A673 (cell line): ENCODE measurements around the gene ANKS1B. TPM values are rescaled to one million over a fixed set of nuclear protein-coding genes. Genes with fewer than 3 reads are reported as not detected.

Experiments
- BruUV-seq: library from RNA; stranded (reverse); fragments of 400-500 nt; replicated peaks from 2 replicates; lab custom pipeline; 2021; lab: Mats Ljungman, UMichigan
- CTCF ChIA-PET: fragments of 300-600 bp; sonication (Branson Sonifier 250); formaldehyde crosslinking; loops from one replicate; lab custom pipeline; 2022; ENCODE audit warnings: antibody characterized with exemption; lab: Charles Lee
- POLR2A ChIA-PET: fragments of 300-600 bp; sonication (Branson Sonifier 250); formaldehyde crosslinking; loops from one replicate; lab custom pipeline; 2022; ENCODE audit warnings: antibody characterized with exemption; ENCODE audit not compliant: low non-redundant PET; lab: Charles Lee
- DNase-seq: peaks from one replicate; pipeline ENCODE4 v3.0.0-alpha.2; 2015; ENCODE audit warnings: low spot score
- H3K27ac ChIP-seq: fragments of 200-600 bp; sonication (generic); 2 replicates; pipeline ENCODE4 v1.5.1; 2016; ENCODE audit warnings: mixed run types, low read depth, mild to moderate bottlenecking, mixed read lengths, antibody characterized with exemption, low read length; ENCODE audit not compliant: poor library complexity, severe bottlenecking
- H3K27me3 ChIP-seq: fragments of 200-600 bp; sonication (generic); replicated peaks from 2 replicates; pipeline ENCODE4 v1.6.1; 2017; ENCODE audit warnings: mixed run types, low read depth, mild to moderate bottlenecking, mixed read lengths, antibody characterized with exemption, low read length; ENCODE audit not compliant: insufficient read depth, poor library complexity
- H3K36me3 ChIP-seq: fragments of 200-600 bp; sonication (generic); 2 replicates; pipeline ENCODE4 v1.6.1; 2016; ENCODE audit warnings: mixed run types, mild to moderate bottlenecking, mixed read lengths, antibody characterized with exemption, low read length; ENCODE audit not compliant: insufficient read depth, poor library complexity, severe bottlenecking
- H3K4me1 ChIP-seq: fragments of 200-600 bp; sonication (generic); 2 replicates; pipeline ENCODE4 v1.6.1; 2017; ENCODE audit warnings: mixed run types, mild to moderate bottlenecking, mixed read lengths, antibody characterized with exemption, low read length; ENCODE audit not compliant: insufficient read depth, poor library complexity, severe bottlenecking
- H3K4me3 ChIP-seq: fragments of 200-600 bp; sonication (generic); 2 replicates; pipeline ENCODE4 v1.5.1; 2016; ENCODE audit warnings: low read depth, mixed run types, mild to moderate bottlenecking, mixed read lengths, low read length; ENCODE audit not compliant: poor library complexity, severe bottlenecking
- H3K9me3 ChIP-seq: fragments of 200-600 bp; sonication (generic); 2 replicates; pipeline ENCODE4 v1.6.1; 2016; ENCODE audit warnings: mixed run types, low read depth, mild to moderate bottlenecking, mixed read lengths, antibody characterized with exemption, low read length; ENCODE audit not compliant: poor library complexity, severe bottlenecking
- EZH2 ChIP-seq: fragments of 200-600 bp; sonication (generic); IDR thresholded peaks from 2 replicates; pipeline ENCODE4 v1.6.1; 2017; ENCODE audit warnings: borderline replicate concordance, low read depth, mild to moderate bottlenecking, mixed read lengths, antibody characterized with exemption, low read length; ENCODE audit not compliant: poor library complexity, severe bottlenecking
- intact Hi-C: fragments of 100-400 bp; cut with micrococcal nuclease; formaldehyde crosslinking; loops from one replicate; pipeline ENCODE4 v1.10.0; 2022; ENCODE audit not compliant: unreplicated experiment
- total RNA-seq: library from RNA; stranded (reverse); gene quantifications from 2 replicates; pipeline ENCODE4 v1.2.3, GENCODE V29; 2021
- TF ChIP-seq, protein P1 (sequence below): fragments of 300-800, 200-600 bp; sonication (generic); conservative IDR thresholded peaks from 2 replicates; pipeline ENCODE4 v1.5.1; 2017; ENCODE audit warnings: low read depth, mild to moderate bottlenecking, antibody characterized with exemption, low read length, moderate library complexity, mixed read lengths

ANKS1B gene
- total RNA-seq, 1 experiment from 2014 or later = 0.99 TPM

DNA sequence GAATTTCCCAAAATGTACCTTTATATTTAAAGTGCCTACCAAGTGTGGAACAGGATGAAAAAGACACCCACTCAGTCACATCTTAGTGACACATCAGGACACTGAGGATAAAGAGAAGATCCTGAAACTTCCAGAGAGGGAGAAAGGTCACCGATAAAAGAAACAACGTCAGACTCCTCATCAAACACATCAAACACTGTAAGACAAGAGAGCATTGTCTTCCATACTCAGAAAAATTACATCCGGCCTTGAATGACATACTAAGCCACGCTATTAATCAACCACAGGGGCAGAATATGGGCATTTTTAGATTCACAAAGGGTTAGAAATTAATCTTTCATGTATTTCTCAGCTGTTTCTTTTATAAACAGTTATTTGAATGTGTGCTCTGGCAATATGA, 849.4 kb downstream of the ANKS1B start:
- TF ChIP-seq EZH2 = no peak
- TF ChIP-seq, protein P1, sequence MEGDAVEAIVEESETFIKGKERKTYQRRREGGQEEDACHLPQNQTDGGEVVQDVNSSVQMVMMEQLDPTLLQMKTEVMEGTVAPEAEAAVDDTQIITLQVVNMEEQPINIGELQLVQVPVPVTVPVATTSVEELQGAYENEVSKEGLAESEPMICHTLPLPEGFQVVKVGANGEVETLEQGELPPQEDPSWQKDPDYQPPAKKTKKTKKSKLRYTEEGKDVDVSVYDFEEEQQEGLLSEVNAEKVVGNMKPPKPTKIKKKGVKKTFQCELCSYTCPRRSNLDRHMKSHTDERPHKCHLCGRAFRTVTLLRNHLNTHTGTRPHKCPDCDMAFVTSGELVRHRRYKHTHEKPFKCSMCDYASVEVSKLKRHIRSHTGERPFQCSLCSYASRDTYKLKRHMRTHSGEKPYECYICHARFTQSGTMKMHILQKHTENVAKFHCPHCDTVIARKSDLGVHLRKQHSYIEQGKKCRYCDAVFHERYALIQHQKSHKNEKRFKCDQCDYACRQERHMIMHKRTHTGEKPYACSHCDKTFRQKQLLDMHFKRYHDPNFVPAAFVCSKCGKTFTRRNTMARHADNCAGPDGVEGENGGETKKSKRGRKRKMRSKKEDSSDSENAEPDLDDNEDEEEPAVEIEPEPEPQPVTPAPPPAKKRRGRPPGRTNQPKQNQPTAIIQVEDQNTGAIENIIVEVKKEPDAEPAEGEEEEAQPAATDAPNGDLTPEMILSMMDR = no peak
- intact Hi-C loops = no loop called here
- no peak overlapping the region for H3K4me3 ChIP-seq
- ChIA-PET CTCF (no interaction called here), POLR2A (no interaction called here)
- no peak overlapping the region for H3K27ac ChIP-seq
- no peak for DNase-seq
- H3K9me3 ChIP-seq = no peaks in the 10 kb centered on the region
- no peaks in the 10 kb centered on the region for H3K27me3 ChIP-seq
- H3K4me1 ChIP-seq = peaks cover 17% of the 10 kb centered on the region
- no peaks in the 10 kb centered on the region for H3K36me3 ChIP-seq
- no TSS peak for BruUV-seq

DNA sequence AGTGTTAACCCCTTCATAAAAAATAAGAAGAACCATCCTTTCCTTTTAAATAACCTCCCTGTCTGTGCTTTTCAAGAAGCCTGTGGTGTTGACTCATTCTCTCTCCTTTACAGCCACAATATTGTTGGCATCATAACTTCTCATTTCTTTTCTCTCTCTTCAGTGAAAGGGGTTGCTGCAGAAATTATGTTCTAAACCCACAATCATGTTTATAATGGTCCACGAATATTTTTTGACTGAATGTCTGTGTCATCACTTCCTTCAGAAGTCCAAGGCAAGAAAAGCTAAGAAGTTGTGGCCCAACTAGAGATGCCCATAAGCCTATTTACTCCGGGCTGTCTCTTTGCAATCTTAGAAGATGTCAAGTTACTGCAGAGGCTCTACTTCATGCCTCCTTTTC, 851.3 kb downstream of the ANKS1B start:
- ChIA-PET CTCF (no interaction called here), POLR2A (no interaction called here)
- intact Hi-C loops = no loop called here

DNA sequence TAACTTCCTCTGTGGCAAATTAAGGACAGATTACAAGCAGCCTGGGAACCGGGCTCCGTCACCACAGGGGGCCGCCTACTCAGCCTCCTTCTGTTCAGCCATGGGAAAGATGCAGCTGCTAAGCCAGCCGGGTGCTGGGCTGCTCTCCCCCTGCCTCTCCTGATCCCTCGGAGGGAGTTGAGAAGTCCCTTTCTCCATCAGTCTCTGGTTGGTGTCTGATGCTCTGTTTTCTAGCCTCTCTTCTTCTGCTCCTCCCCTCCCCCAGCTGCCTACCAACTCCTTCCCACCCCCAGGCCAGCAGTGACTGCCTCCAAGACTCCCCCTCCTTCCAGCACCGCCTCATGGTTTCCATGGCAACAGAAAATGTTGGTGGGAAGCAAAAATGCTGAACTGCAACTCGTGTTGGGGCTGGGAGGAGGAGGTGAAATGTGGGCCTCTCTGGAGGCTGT, 853.0 kb downstream of the ANKS1B start:
- peak; percentile 96 for DNase-seq
- intact Hi-C loops = no loop called here
- no peaks in the 10 kb centered on the region for H3K36me3 ChIP-seq
- H3K4me3 ChIP-seq = no peak overlapping the region
- no peak for TF ChIP-seq EZH2
- TF ChIP-seq, protein P1 = no peak
- ChIA-PET CTCF (no interaction called here), POLR2A (no interaction called here)
- no peaks in the 10 kb centered on the region for H3K27me3 ChIP-seq
- BruUV-seq = no TSS peak
- peak overlapping the region; percentile 79 for H3K27ac ChIP-seq
- H3K4me1 ChIP-seq = peaks cover 21% of the 10 kb centered on the region
- H3K9me3 ChIP-seq = no peaks in the 10 kb centered on the region

More for the DNA sequence above, 851.3 kb downstream of the ANKS1B start:
- BruUV-seq = no TSS peak
- H3K27ac ChIP-seq = no peak overlapping the region
- peaks cover 21% of the 10 kb centered on the region for H3K4me1 ChIP-seq
- H3K36me3 ChIP-seq = no peaks in the 10 kb centered on the region
- no peaks in the 10 kb centered on the region for H3K27me3 ChIP-seq
- TF ChIP-seq EZH2 = no peak
- TF ChIP-seq, protein P1 = no peak
- no peak overlapping the region for H3K4me3 ChIP-seq
- H3K9me3 ChIP-seq = no peaks in the 10 kb centered on the region
- no peak for DNase-seq
